Ovary (tissue), 9 donors: ENCODE results near the gene ATP8B3. TPM values are rescaled to one million over a fixed set of nuclear protein-coding genes. Genes with fewer than 3 reads are reported as not detected.

ENCODE experiments used
- DNase-seq, 5 donors: peaks; one replicate each; pipeline ENCODE4 v3.0.0-alpha.2; 2019 to 2020
- H3K27ac ChIP-seq, 2 donors: fragments of 200-600 bp; one replicate each; pipeline versions ENCODE4 v1.5.1 to v1.8.0; 2019 to 2022
- H3K27me3 ChIP-seq: fragments of 200-600 bp; one replicate; pipeline ENCODE4 v1.8.0; 2022
- H3K36me3 ChIP-seq: fragments of 200-600 bp; sonication (generic); one replicate; pipeline ENCODE4 v1.5.1; 2019
- H3K4me1 ChIP-seq: one replicate; pipeline ENCODE4 v1.8.1; 2013; ENCODE audit warnings: mild to moderate bottlenecking, moderate library complexity; ENCODE audit not compliant: insufficient read depth
- H3K4me3 ChIP-seq: fragments of 200-600 bp; sonication (generic); one replicate; pipeline ENCODE4 v1.5.1; 2017
- H3K9me3 ChIP-seq, 2 donors: fragments of 200-600 bp in 1 of 2; sonication (generic) in 1 of 2; one replicate each; pipeline versions ENCODE4 v1.5.1 to v1.8.1; 2013 to 2019; ENCODE audit warnings: mild to moderate bottlenecking in 1 of 2, moderate library complexity in 1 of 2
- EP300 ChIP-seq: sonication (generic); formaldehyde crosslinking; IDR thresholded peaks from one replicate; pipeline ENCODE4 v1.6.1; 2017; ENCODE audit warnings: antibody characterized with exemption
- POLR2A ChIP-seq: fragments of 450-650 bp; IDR thresholded peaks from one replicate; pipeline ENCODE4 v1.6.1; 2017; ENCODE audit warnings: antibody characterized with exemption, mild to moderate bottlenecking, moderate library complexity
- WGBS, 3 donors: extraction: QIAGEN DNeasy Blood & Tissue Kit in 1 of 3; methylation state at CpG; one replicate each; pipeline versions ENCODE4 v1.1.5 to v1.1.7; 2013 to 2017; 5-methylcytosine and 5-hydroxymethylcytosine counted together
- intact Hi-C, 4 donors: fragments of 100-400 bp; cut with DNase I; formaldehyde crosslinking; loops; one replicate each; pipeline versions ENCODE4 v1.11.0 to v1.15.1; 2022 to 2023
- polyA plus RNA-seq, 2 donors: library from polyadenylated mRNA; stranded (reverse); fragments of 200-250 nt in 1 of 2; fragments of 350-450 nt in 1 of 2; fragmentation: Illumina TruSeq in 1 of 2; extraction: RNeasy Lipid Tissue Mini Kit (QIAGEN cat#74804) in 1 of 2; gene quantifications; one replicate each; pipeline ENCODE4 v1.2.3, GENCODE V29; 2013 to 2014
- total RNA-seq, 7 donors: library from RNA; depleted of rRNA in 2 of 7; stranded (reverse); fragments of >200 nt in 2 of 7; fragmentation: NEBNext Ultra II Directional in 3 of 7; extraction: Animal tissue kit (Norgen Biotek cat#: 25700) in 3 of 7; gene quantifications; one replicate each; pipeline versions ENCODE4 v1.1.0 to v1.2.4, GENCODE V29; 2016 to 2023
- TF ChIP-seq, protein P1 (sequence below), 3 donors: fragments of 450-650 bp in 2 of 3; fragments of 200-600 bp in 1 of 3; IDR thresholded peaks; one replicate each; pipeline versions ENCODE4 v1.5.1 to v1.8.0; 2016 to 2022; ENCODE audit warnings: antibody characterized with exemption in 3 of 3, mild to moderate bottlenecking in 1 of 3
- donor health status: DM: no; HTN: no; CAD: no; lungs with moderate emphysema.
- donor health status: DM: no; HTN: no; CAD: no.
- donor health status: Bipolar disorder and iron deficiency.
- donor health status: DM: yes; HTN: yes; CAD: no.
- donor health status: DM: no; HTN: no; CAD: no.
- donor health status: DM: yes; HTN: yes; CAD: no.

Gene ATP8B3
- total and polyA plus RNA-seq, 9 donors: 0.72 to 3.2 (median 1.5) TPM

- WGBS, 3 donors: 6 to 8% (median 7%) methylated on average over 19 of the region's 19 CpGs
- TF ChIP-seq POLR2A (no peak), EP300 (no peak)
- TF ChIP-seq, protein P1, sequence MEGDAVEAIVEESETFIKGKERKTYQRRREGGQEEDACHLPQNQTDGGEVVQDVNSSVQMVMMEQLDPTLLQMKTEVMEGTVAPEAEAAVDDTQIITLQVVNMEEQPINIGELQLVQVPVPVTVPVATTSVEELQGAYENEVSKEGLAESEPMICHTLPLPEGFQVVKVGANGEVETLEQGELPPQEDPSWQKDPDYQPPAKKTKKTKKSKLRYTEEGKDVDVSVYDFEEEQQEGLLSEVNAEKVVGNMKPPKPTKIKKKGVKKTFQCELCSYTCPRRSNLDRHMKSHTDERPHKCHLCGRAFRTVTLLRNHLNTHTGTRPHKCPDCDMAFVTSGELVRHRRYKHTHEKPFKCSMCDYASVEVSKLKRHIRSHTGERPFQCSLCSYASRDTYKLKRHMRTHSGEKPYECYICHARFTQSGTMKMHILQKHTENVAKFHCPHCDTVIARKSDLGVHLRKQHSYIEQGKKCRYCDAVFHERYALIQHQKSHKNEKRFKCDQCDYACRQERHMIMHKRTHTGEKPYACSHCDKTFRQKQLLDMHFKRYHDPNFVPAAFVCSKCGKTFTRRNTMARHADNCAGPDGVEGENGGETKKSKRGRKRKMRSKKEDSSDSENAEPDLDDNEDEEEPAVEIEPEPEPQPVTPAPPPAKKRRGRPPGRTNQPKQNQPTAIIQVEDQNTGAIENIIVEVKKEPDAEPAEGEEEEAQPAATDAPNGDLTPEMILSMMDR (IDR thresholded peaks at IDR 0.05): no peak
- Histone ChIP-seq H3K4me3 (no peak overlapping the region), H3K9me3 (peaks cover 0 to 2% of the 10 kb centered on the region in 2 donors), H3K27ac (no peak overlapping the region), H3K36me3 (no peaks in the 10 kb centered on the region), H3K27me3 (peaks cover 4% of the 10 kb centered on the region), H3K4me1 (peaks cover 2% of the 10 kb centered on the region)
- intact Hi-C loops: no loop called here
- no peak for DNase-seq
These were observed 67.1 kb downstream of the ATP8B3 start for GRCh38 chr19:1744822-1745563.

GRCh38 chr19:1744133-1744665 is 67.9 kb downstream of the ATP8B3 start:
- TF ChIP-seq, protein P1 (IDR thresholded peaks at IDR 0.05): no peak
- no peak for TF ChIP-seq EP300
- TF ChIP-seq POLR2A: no peak
- Histone ChIP-seq H3K27me3 (peaks cover 4% of the 10 kb centered on the region), H3K36me3 (no peaks in the 10 kb centered on the region), H3K9me3 (peaks cover 0 to 3% of the 10 kb centered on the region in 2 donors), H3K27ac (no peak overlapping the region), H3K4me3 (no peak overlapping the region), H3K4me1 (peaks cover 2% of the 10 kb centered on the region)
- intact Hi-C loops: no loop called here
- WGBS, 3 donors: 51 to 55% (median 51%) methylated on average over 10 of the region's 10 CpGs
- DNase-seq: no peak

- TF ChIP-seq POLR2A: no peak
- TF ChIP-seq, protein P1 (IDR thresholded peaks at IDR 0.05): no peak
- no peak for TF ChIP-seq EP300
- WGBS, 3 donors: 73 to 79% (median 76%) methylated on average over 30 to 34 of the region's 34 CpGs
- no peak for DNase-seq
- H3K4me1 ChIP-seq: no peaks in the 10 kb centered on the region
- H3K36me3 ChIP-seq: no peaks in the 10 kb centered on the region
- no peak overlapping the region for H3K27ac ChIP-seq
- intact Hi-C loops: no loop called here
- peaks cover 4% of the 10 kb centered on the region for H3K27me3 ChIP-seq
- no peak overlapping the region for H3K4me3 ChIP-seq
- H3K9me3 ChIP-seq: peaks cover 0 to 3% of the 10 kb centered on the region in 2 donors
These were observed 68.9 kb downstream of the ATP8B3 start for GRCh38 chr19:1742989-1743696.

DNA sequence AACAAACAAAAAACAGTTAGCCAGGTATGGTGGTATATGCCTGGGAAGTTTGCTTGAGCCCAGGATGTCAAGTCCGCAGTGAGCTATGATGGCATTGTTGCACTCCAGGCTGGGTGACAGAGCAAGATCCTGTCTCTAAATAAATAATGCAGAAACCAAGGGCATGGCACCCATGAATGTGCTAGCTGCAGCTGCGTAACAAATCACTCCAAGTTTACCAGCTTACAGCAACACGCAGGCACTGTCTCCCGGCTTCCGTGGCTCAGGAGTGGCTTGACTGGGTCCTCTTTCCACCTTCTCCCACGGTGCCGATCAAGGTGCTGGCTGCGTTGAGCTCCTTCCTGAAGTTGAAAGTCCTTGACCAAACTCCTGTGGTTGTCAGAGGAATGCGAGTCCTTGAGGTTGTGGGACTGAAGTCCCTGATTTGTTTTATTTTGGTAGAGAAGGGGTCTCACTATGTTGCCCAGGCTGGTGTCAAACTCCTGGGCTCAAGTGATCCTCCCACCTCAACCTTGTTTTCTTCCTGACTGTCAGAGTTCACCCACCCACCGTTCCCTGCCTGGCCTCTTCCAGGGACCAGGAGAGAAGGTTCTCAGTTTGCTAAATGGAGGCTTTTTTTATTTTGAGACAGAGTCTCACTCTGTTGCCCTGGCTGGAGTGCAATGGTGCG is 72.0 kb downstream of the ATP8B3 start:
- peaks cover 0 to 3% of the 10 kb centered on the region in 2 donors for H3K9me3 ChIP-seq
- no peak overlapping the region for H3K27ac ChIP-seq
- H3K4me3 ChIP-seq: no peak overlapping the region
- H3K27me3 ChIP-seq: peaks cover 4% of the 10 kb centered on the region
- TF ChIP-seq POLR2A: no peak
- no peak for TF ChIP-seq EP300
- TF ChIP-seq, protein P1 (IDR thresholded peaks at IDR 0.05): no peak
- intact Hi-C loops: no loop called here
- H3K4me1 ChIP-seq: no peaks in the 10 kb centered on the region
- H3K36me3 ChIP-seq: no peaks in the 10 kb centered on the region
- 86 to 90% (median 87%) methylated on average over 11 of the region's 11 CpGs for WGBS, 3 donors
- no peak for DNase-seq
